Measurements from ENCODE around the gene LRRC26. TPM values are rescaled to one million over a fixed set of nuclear protein-coding genes. Genes with fewer than 3 reads are reported as not detected.

Gene LRRC26
- total and polyA plus RNA-seq, 2 of the 13 experiments (the other 11 are each of a cell fraction or from before 2014, with no cell fraction given): not detected

- TF ChIP-seq ZBTB40 (IDR thresholded peaks at IDR 0.05) (no peak), ZBTB40 (CRISPR knock-in tag; IDR thresholded peaks at IDR 0.05) (0 out of 2 replicates have a peak, but pooled peaks have one; percentile 12), ZNF552 (CRISPR knock-in tag; IDR thresholded peaks at IDR 0.05; ENCODE audit: borderline replicate concordance) (no peak), ZNF335 (CRISPR knock-in tag; IDR thresholded peaks at IDR 0.05) (0 out of 2 replicates have a peak, but pooled peaks have one; percentile 34), KDM5B (CRISPR knock-in tag; IDR thresholded peaks at IDR 0.05; ENCODE audit: borderline replicate concordance) (peak; percentile 14; the same call in 1 of the 2 replicates), CCDC6 (CRISPR knock-in tag; IDR thresholded peaks at IDR 0.05) (peak; percentile 58; the same call in 1 of the 2 replicates), HBP1 (CRISPR knock-in tag; IDR thresholded peaks at IDR 0.05; ENCODE audit: low read depth) (no peak), ZBTB43 (CRISPR knock-in tag; conservative IDR thresholded peaks at IDR 0.05) (no peak), ZNF574 (CRISPR knock-in tag; IDR thresholded peaks at IDR 0.05) (no peak; the same call in 1 of the 2 replicates), NR2C2 (CRISPR knock-in tag; IDR thresholded peaks at IDR 0.05; ENCODE audit: borderline replicate concordance) (no peak), DPF2 (CRISPR knock-in tag; IDR thresholded peaks at IDR 0.05; ENCODE audit: borderline replicate concordance, low read depth) (no peak), ZFAT (CRISPR knock-in tag; conservative IDR thresholded peaks at IDR 0.05) (no peak)
These were observed 47.7 kb upstream of the LRRC26 start (continued) for GRCh38 chr9:137217276-137218211.

Measured in HepG2 (cell line).